Nephron progenitor cell (in vitro differentiated cells): ENCODE measurements around the gene SFR1.
A peak's percentile ranks its signal among the peaks of the same experiment; 100 is the strongest.

Experiments used
- DNase-seq: peaks from one replicate; pipeline ENCODE4 v3.0.0; 2021
- H3K27ac Mint-ChIP-seq: 2 replicates; pipeline ENCODE4 v1.8.0; 2021; ENCODE audit warnings: mild to moderate bottlenecking, moderate library complexity, mixed read lengths
- H3K27me3 Mint-ChIP-seq: 2 replicates; pipeline ENCODE4 v1.8.0; 2021; ENCODE audit warnings: mild to moderate bottlenecking, low read depth, mixed read lengths; ENCODE audit not compliant: poor library complexity
- H3K36me3 Mint-ChIP-seq: 2 replicates; pipeline ENCODE4 v1.8.0; 2021; ENCODE audit warnings: low read depth, mixed read lengths
- H3K4me1 Mint-ChIP-seq: 2 replicates; pipeline ENCODE4 v1.8.0; 2021; ENCODE audit warnings: mixed read lengths
- H3K4me3 Mint-ChIP-seq: 2 replicates; pipeline ENCODE4 v1.8.0; 2021; ENCODE audit warnings: mild to moderate bottlenecking, moderate library complexity, mixed read lengths
- H3K9me3 Mint-ChIP-seq: 2 replicates; pipeline ENCODE4 v1.8.0; 2021; ENCODE audit warnings: mild to moderate bottlenecking, moderate library complexity, mixed read lengths
- CTCF ChIP-seq: fragments of 200-600 bp; sonication (generic); IDR thresholded peaks from 2 replicates; pipeline ENCODE4 v1.5.0; 2021; ENCODE audit warnings: antibody characterized with exemption

Gene SFR1

GRCh38 chr10:104080762-104081161, 41.2 kb upstream of the SFR1 start:
- peak; percentile 49 for TF ChIP-seq CTCF
- DNase-seq = no peak
- H3K27ac Mint-ChIP-seq = no peak overlapping the region

DNA sequence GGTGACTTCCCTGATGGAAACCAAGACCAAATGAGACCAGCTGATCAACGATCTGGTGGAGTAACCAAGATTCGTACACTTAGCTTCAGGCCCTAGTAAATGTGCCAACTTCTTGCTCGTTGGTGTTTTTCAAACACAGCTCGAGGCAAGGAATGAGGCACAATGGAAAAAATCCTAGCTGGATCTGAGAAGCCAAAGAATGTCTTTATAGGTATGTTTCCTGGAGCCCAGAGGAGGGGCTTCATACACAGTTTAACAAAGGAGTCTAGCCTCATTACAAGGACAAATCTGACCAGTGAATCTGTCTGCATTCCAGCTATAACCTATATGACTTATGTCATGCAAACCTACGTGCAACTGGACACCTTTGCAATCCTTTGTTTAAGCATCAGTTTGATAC, 40.0 kb upstream of the SFR1 start:
- no peak overlapping the region for H3K4me3 Mint-ChIP-seq
- no peak for DNase-seq
- H3K4me1 Mint-ChIP-seq = peaks cover 61% of the 10 kb centered on the region
- H3K9me3 Mint-ChIP-seq = no peaks in the 10 kb centered on the region
- no peak for TF ChIP-seq CTCF
- H3K36me3 Mint-ChIP-seq = no peaks in the 10 kb centered on the region
- H3K27me3 Mint-ChIP-seq = peaks cover 3% of the 10 kb centered on the region
- peak overlapping the region; percentile 8 for H3K27ac Mint-ChIP-seq

More at GRCh38 chr10:104080762-104081161, 41.2 kb upstream of the SFR1 start:
- no peaks in the 10 kb centered on the region for H3K9me3 Mint-ChIP-seq
- H3K4me3 Mint-ChIP-seq = no peak overlapping the region
- H3K36me3 Mint-ChIP-seq = no peaks in the 10 kb centered on the region
- peaks cover 3% of the 10 kb centered on the region for H3K27me3 Mint-ChIP-seq
- peaks cover 56% of the 10 kb centered on the region for H3K4me1 Mint-ChIP-seq

- no peaks in the 10 kb centered on the region for H3K9me3 Mint-ChIP-seq
- H3K36me3 Mint-ChIP-seq = no peaks in the 10 kb centered on the region
- no peak overlapping the region for H3K4me3 Mint-ChIP-seq
- no peaks in the 10 kb centered on the region for H3K27me3 Mint-ChIP-seq
- no peak for TF ChIP-seq CTCF
- DNase-seq = no peak
- H3K27ac Mint-ChIP-seq = no peak overlapping the region
- H3K4me1 Mint-ChIP-seq = peaks cover 55% of the 10 kb centered on the region
These were observed 37.4 kb upstream of the SFR1 start for GRCh38 chr10:104084482-104085142.

DNA sequence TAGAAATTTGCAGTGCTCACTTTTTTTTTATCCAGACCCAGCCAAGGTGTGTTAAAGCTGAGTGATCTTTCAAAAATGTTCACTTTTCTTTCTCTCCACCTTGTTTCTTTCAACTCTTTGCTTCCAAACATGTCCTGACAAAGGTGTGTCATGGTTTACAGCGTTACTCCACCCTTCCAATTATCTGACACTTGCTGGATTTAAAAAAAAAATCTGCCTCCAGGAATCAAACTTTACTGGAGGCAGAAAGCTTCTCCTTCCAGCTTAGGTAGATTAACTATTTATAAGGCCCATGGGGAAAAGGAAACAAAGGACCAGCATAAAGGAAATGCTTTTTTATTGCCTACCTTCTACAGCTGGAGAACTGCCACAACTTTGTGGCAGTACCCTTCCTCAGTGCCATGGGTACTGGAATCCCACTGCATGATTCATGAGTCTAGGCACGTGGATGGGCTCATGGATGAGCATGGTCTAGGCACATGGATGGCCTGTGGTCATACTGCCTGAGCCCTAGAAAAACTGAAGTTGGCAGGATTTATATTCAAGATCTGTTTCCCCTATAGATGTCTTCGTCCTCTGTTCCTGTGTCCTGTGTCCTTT, 36.1 kb upstream of the SFR1 start, which contains the start of gene COL17A1:
Gene COL17A1 (minus strand): TSS at position 80 of the 600 bp plus-strand sequence. CDS start 5,207 bp downstream, outside the sequence.
- Mint-ChIP-seq H3K4me3 (no peak within 1 kb of the TSS), H3K9me3 (no peaks in the 10 kb centered on the region), H3K36me3 (no peaks in the 10 kb centered on the region), H3K4me1 (peaks cover 50% of the 10 kb centered on the region), H3K27me3 (no peaks in the 10 kb centered on the region), H3K27ac (peak within 1 kb of the TSS; percentile 20)
- TF ChIP-seq CTCF = no peak
- no peak for DNase-seq

GRCh38 chr10:104088239-104088638, 33.7 kb upstream of the SFR1 start:
- Mint-ChIP-seq H3K4me1 (peaks cover 36% of the 10 kb centered on the region), H3K27me3 (peaks cover 2% of the 10 kb centered on the region), H3K27ac (no peak overlapping the region), H3K4me3 (no peak overlapping the region), H3K9me3 (no peaks in the 10 kb centered on the region), H3K36me3 (no peaks in the 10 kb centered on the region)
- no peak for TF ChIP-seq CTCF
- DNase-seq = no peak

DNA sequence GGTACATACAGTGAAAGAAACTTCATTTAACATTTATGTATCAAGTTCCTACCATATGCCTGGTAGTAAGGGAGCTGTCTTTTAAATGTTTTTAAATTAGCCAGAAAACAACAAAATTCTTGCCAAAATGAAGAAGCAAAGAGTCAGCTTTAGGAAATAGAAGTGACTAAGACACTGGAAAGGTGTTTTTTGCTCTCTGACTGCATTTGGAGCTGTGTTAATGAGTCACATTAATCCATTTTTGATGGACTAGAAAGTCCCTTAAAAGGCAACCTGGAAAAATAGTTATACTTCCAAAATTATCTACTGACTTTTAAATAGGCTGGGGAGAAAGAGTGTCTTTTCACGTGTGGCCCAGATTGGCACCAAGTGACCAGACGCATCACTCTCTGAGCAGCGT, 32.4 kb upstream of the SFR1 start:
- H3K27ac Mint-ChIP-seq = no peak overlapping the region
- peaks cover 22% of the 10 kb centered on the region for H3K4me1 Mint-ChIP-seq
- H3K36me3 Mint-ChIP-seq = no peaks in the 10 kb centered on the region
- H3K4me3 Mint-ChIP-seq = no peak overlapping the region
- H3K9me3 Mint-ChIP-seq = peaks cover 5% of the 10 kb centered on the region
- no peak for TF ChIP-seq CTCF
- peaks cover 2% of the 10 kb centered on the region for H3K27me3 Mint-ChIP-seq
- DNase-seq = no peak
